SH-SY5Y (cell line): ENCODE data around the gene PNPLA5.

Source experiments
- GATA2 ChIP-seq: IDR thresholded peaks from 2 replicates; pipeline ENCODE4 v1.6.1; 2011; ENCODE audit warnings: mild to moderate bottlenecking, low read depth, low read length
- GATA3 ChIP-seq: IDR thresholded peaks from 2 replicates; pipeline ENCODE4 v1.6.1; 2011; ENCODE audit warnings: low read depth, mild to moderate bottlenecking, low read length, moderate library complexity

DNA sequence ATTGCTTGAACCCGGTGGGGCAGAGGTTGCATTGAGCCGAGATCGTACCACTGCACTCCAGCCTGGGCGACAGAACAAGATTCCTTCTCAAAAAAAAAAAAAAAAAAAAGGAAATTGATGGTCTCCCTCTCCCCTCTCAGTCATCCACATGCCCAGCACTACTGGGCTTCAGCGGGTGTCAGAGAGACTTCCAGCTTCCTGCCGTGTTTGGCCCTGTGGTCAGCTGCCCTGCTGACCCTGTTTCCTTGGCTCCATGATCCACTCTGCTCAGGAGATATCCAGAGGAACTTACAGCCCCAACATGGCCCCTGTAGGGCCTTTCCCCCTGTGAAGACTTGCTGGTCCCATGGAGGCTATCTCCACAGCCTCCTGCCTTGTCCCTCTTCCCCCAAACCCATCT, 25.7 kb upstream of the PNPLA5 start:
- TF ChIP-seq GATA2 (no peak), GATA3 (no peak)
